WERI-Rb-1 (cell line): ENCODE measurements around the gene TRPC4.

Experiments
- DNase-seq: peaks from one replicate; pipeline ENCODE4 v3.0.0-alpha.2; 2020
- H3K27ac ChIP-seq: fragments of 250-450 bp; sonication (Bioruptor Pico); 2 replicates; pipeline ENCODE4 v1.5.1; 2020; ENCODE audit warnings: mild to moderate bottlenecking, moderate library complexity
- H3K27me3 ChIP-seq: fragments of 250-450 bp; sonication (Bioruptor Pico); 2 replicates; pipeline ENCODE4 v1.5.1; 2021; ENCODE audit warnings: mild to moderate bottlenecking, low read depth, moderate library complexity; ENCODE audit not compliant: insufficient read depth, severe bottlenecking
- H3K36me3 ChIP-seq: fragments of 250-450 bp; sonication (Bioruptor Pico); 2 replicates; pipeline ENCODE4 v1.5.1; 2020; ENCODE audit warnings: mild to moderate bottlenecking, moderate library complexity
- H3K4me3 ChIP-seq: 2 replicates; pipeline ENCODE4 v1.5.1; 2011; ENCODE audit warnings: low read depth, mild to moderate bottlenecking, control low read depth, low read length
- H3K9me3 ChIP-seq: fragments of 250-450 bp; sonication (Bioruptor Pico); 2 replicates; pipeline ENCODE4 v1.5.1; 2021; ENCODE audit warnings: mild to moderate bottlenecking, moderate library complexity; ENCODE audit not compliant: severe bottlenecking
- TF ChIP-seq, protein P1 (sequence below): IDR thresholded peaks from 2 replicates; pipeline ENCODE4 v1.5.1; 2011; ENCODE audit warnings: low read depth, mild to moderate bottlenecking, control low read depth, inconsistent platforms, low read length

Gene TRPC4

DNA sequence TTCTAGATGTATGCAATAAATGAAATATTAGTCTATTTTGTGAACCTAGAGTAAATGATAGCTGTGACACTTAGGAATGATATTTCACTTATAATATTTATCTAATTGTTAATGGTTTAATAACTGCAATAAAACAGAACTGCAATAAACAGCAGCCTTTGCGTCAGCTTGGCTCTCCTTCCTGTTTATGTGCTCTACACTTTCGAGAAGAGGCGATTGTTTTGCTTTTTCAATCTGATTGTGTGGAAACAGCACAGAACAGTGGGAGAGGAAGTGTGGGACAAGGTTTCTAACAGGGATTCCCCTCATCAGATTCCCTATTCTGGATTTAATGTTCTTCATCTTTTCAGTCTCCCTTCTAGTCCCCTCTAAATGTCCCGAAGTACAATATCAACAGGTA, 17.3 kb upstream of the TRPC4 start:
- Histone ChIP-seq H3K9me3 (no peaks in the 10 kb centered on the region), H3K36me3 (no peaks in the 10 kb centered on the region), H3K27ac (no peak overlapping the region), H3K4me3 (no peak overlapping the region), H3K27me3 (no peaks in the 10 kb centered on the region)
- DNase-seq = no peak
- TF ChIP-seq, protein P1, sequence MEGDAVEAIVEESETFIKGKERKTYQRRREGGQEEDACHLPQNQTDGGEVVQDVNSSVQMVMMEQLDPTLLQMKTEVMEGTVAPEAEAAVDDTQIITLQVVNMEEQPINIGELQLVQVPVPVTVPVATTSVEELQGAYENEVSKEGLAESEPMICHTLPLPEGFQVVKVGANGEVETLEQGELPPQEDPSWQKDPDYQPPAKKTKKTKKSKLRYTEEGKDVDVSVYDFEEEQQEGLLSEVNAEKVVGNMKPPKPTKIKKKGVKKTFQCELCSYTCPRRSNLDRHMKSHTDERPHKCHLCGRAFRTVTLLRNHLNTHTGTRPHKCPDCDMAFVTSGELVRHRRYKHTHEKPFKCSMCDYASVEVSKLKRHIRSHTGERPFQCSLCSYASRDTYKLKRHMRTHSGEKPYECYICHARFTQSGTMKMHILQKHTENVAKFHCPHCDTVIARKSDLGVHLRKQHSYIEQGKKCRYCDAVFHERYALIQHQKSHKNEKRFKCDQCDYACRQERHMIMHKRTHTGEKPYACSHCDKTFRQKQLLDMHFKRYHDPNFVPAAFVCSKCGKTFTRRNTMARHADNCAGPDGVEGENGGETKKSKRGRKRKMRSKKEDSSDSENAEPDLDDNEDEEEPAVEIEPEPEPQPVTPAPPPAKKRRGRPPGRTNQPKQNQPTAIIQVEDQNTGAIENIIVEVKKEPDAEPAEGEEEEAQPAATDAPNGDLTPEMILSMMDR = no peak

DNA sequence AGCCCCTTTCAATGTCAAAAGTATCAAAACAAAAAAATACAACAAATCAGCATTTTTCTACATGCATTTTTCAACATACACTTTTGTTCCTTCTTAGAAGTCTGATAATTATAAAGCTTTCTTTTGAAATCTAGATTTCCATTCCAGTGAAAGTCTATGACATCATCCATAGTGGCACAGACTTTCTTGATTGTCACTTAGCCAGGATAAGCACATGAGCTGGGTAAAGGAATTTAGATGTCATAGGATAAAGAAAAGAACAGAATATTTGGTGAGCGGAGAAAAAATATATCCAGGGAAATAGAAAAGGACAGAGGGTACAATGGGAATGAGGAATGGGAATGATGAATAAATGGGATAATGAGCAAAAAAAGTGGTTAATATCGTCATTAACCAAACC, 15.1 kb upstream of the TRPC4 start:
- Histone ChIP-seq H3K27me3 (no peaks in the 10 kb centered on the region), H3K4me3 (no peak overlapping the region), H3K27ac (no peak overlapping the region), H3K36me3 (no peaks in the 10 kb centered on the region), H3K9me3 (no peaks in the 10 kb centered on the region)
- no peak for DNase-seq
- TF ChIP-seq, protein P1 = no peak

DNA sequence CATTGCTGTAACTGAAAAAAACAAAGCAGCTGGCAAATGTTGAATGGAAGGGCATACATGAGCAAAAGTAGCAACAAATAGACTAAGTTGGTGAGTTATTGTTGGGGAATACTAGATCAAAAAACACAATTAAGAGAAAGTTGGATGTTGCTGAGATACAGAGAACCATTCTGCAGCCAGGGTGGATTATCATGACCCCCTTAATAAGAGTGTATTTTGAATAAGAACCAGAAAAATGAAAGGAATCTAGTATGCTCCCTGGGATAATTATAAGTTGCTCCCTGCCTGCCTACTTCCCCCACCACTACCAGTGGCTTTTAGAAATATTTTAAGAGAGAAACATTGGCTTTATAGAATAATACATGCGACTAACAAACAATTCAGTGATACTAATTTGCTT, 14.5 kb upstream of the TRPC4 start:
- no peak for DNase-seq
- TF ChIP-seq, protein P1 = no peak
- H3K9me3 ChIP-seq = no peaks in the 10 kb centered on the region
- H3K27ac ChIP-seq = no peak overlapping the region
- no peaks in the 10 kb centered on the region for H3K36me3 ChIP-seq
- no peak overlapping the region for H3K4me3 ChIP-seq
- H3K27me3 ChIP-seq = no peaks in the 10 kb centered on the region

DNA sequence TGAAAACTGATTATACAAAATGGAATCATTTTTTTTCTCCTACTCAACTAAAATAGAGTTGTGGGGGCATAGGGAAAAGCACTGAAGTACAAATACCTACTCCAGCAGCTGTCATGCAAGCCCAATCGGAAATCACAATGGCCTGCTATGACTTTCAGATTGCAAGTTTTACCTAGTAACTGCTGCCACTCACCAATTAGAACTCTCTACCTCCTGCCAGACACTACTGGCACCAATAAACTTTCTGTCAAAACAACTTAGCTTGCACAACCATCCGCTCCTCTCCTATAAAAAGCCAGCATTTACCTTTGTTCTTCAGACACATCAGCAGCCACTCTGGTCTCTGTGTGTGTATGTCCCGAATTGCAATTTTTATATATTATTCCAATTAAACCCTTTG, 9.3 kb upstream of the TRPC4 start:
- no peak overlapping the region for H3K4me3 ChIP-seq
- DNase-seq = no peak
- no peak overlapping the region for H3K27ac ChIP-seq
- no peaks in the 10 kb centered on the region for H3K36me3 ChIP-seq
- no peaks in the 10 kb centered on the region for H3K27me3 ChIP-seq
- TF ChIP-seq, protein P1 = no peak
- no peaks in the 10 kb centered on the region for H3K9me3 ChIP-seq

DNA sequence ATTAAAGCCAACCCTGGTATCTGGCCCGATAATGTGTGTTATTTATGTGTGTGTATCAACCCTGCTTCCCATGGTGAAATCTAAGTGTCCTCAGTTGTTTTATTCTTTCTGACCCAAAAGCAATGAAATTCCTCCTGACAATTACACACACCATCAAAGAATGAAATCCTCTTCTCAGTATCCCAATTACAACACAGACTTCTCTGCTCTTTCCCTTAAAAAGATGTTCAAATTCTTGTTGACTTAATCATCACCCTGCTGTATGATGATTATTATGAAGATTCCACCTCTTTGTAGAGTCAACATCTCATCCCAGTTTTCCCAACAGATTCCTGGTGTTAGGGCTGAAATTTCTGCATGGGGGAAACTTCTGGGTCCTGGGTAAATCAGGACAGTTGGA, 8.9 kb upstream of the TRPC4 start:
- no peak for DNase-seq
- Histone ChIP-seq H3K9me3 (no peaks in the 10 kb centered on the region), H3K27me3 (no peaks in the 10 kb centered on the region)

More for the DNA sequence above, 8.9 kb upstream of the TRPC4 start:
- TF ChIP-seq, protein P1 = no peak
- no peak overlapping the region for H3K4me3 ChIP-seq
- H3K27ac ChIP-seq = no peak overlapping the region
- H3K36me3 ChIP-seq = no peaks in the 10 kb centered on the region
